Erythroblast (primary cell): ENCODE measurements around the gene SLC25A22.
A peak's percentile ranks its signal among the peaks of the same experiment; 100 is the strongest.

Source experiments
- DNase-seq, 2 experiments: peaks; one replicate each; lab custom pipeline; 2025; lab: John Stamatoyannopoulos, UW
- GATA1 ChIP-seq: IDR thresholded peaks from 2 replicates; pipeline ENCODE4 v1.6.1; 2011; ENCODE audit warnings: low read depth, mild to moderate bottlenecking, control low read depth, low read length, moderate library complexity
- POLR2A ChIP-seq: IDR thresholded peaks from 2 replicates; pipeline ENCODE4 v1.6.1; 2011; ENCODE audit warnings: mild to moderate bottlenecking, low read length

SLC25A22 gene

GRCh38 chr11:830295-831117 is 32.4 kb upstream of the SLC25A22 start:
- TF ChIP-seq POLR2A: no peak
- no peak for TF ChIP-seq GATA1
- DNase-seq: peak; percentile 55

GRCh38 chr11:829847-830294 is 31.8 kb upstream of the SLC25A22 start:
- TF ChIP-seq POLR2A (no peak), GATA1 (no peak)
- DNase-seq: no peak

- TF ChIP-seq GATA1: no peak
- no peak for TF ChIP-seq POLR2A
- DNase-seq: no peak
Observed at GRCh38 chr11:829176-829846, 31.2 kb upstream of the SLC25A22 start.

- no peak for DNase-seq
- TF ChIP-seq POLR2A: no peak
- no peak for TF ChIP-seq GATA1
Observed at GRCh38 chr11:828506-829175, 30.6 kb upstream of the SLC25A22 start.

GRCh38 chr11:827897-828192 is 29.8 kb upstream of the SLC25A22 start, which contains the start of gene CRACR2B:
CRACR2B (plus strand) TSS chr11:827919; CDS start chr11:828608, 689 bp downstream.
- TF ChIP-seq GATA1 (no peak), POLR2A (no peak)
- DNase-seq: no peak

GRCh38 chr11:827146-827896 is 29.2 kb upstream of the SLC25A22 start:
- no peak for TF ChIP-seq GATA1
- no peak for TF ChIP-seq POLR2A
- no peak for DNase-seq

- TF ChIP-seq POLR2A: no peak
- TF ChIP-seq GATA1: no peak
- DNase-seq: no peak
Observed at GRCh38 chr11:826836-827145, 28.7 kb upstream of the SLC25A22 start.

- TF ChIP-seq POLR2A (no peak), GATA1 (no peak)
- DNase-seq: no peak
Observed at GRCh38 chr11:826227-826621, 28.1 kb upstream of the SLC25A22 start.

- no peak for TF ChIP-seq GATA1
- TF ChIP-seq POLR2A: no peak
- DNase-seq: no peak
Observed at GRCh38 chr11:825366-826226, 27.5 kb upstream of the SLC25A22 start.

- TF ChIP-seq POLR2A (no peak), GATA1 (no peak)
- no peak for DNase-seq
Observed at GRCh38 chr11:824942-825341, 26.9 kb upstream of the SLC25A22 start.

- TF ChIP-seq GATA1: no peak
- no peak for TF ChIP-seq POLR2A
- no peak for DNase-seq
Observed at GRCh38 chr11:824292-824880, 26.3 kb upstream of the SLC25A22 start.
